ENCODE data around the gene IRF8.

IRF8 gene

GRCh38 chr16:85864965-85865364, 34.0 kb upstream of the IRF8 start:
- no peak for TF ChIP-seq CTCF (IDR thresholded peaks at IDR 0.05; ENCODE audit: insufficient read depth, low read length, poor library complexity, severe bottlenecking)
- H3K4me3 ChIP-seq (replicated peaks; ENCODE audit: low read depth, low read length): no peak overlapping the region
- H3K36me3 ChIP-seq (ENCODE audit: control insufficient read depth, insufficient read depth, low read length): no peaks in the 10 kb centered on the region
- H3K27me3 ChIP-seq (replicated peaks; ENCODE audit: control insufficient read depth, insufficient read depth, low read length): no peaks in the 10 kb centered on the region
- no peak for DNase-seq (ENCODE audit: extremely low read depth, insufficient read length)

- no peak for DNase-seq (ENCODE audit: extremely low read depth, insufficient read length)
- Histone ChIP-seq H3K4me3 (replicated peaks; ENCODE audit: low read depth, low read length) (no peak overlapping the region), H3K27me3 (replicated peaks; ENCODE audit: control insufficient read depth, insufficient read depth, low read length) (no peaks in the 10 kb centered on the region), H3K36me3 (ENCODE audit: control insufficient read depth, insufficient read depth, low read length) (no peaks in the 10 kb centered on the region)
- TF ChIP-seq CTCF (IDR thresholded peaks at IDR 0.05; ENCODE audit: insufficient read depth, low read length, poor library complexity, severe bottlenecking): no peak
Measured at GRCh38 chr16:85867189-85867588, 31.8 kb upstream of the IRF8 start.

GRCh38 chr16:85868495-85868894, 30.5 kb upstream of the IRF8 start:
- no peak for DNase-seq (ENCODE audit: extremely low read depth, insufficient read length)
- Histone ChIP-seq H3K4me3 (replicated peaks; ENCODE audit: low read depth, low read length) (no peak overlapping the region), H3K36me3 (ENCODE audit: control insufficient read depth, insufficient read depth, low read length) (no peaks in the 10 kb centered on the region), H3K27me3 (replicated peaks; ENCODE audit: control insufficient read depth, insufficient read depth, low read length) (no peaks in the 10 kb centered on the region)
- no peak for TF ChIP-seq CTCF (IDR thresholded peaks at IDR 0.05; ENCODE audit: insufficient read depth, low read length, poor library complexity, severe bottlenecking)

GRCh38 chr16:85869206-85869605, 29.8 kb upstream of the IRF8 start:
- Histone ChIP-seq H3K36me3 (ENCODE audit: control insufficient read depth, insufficient read depth, low read length) (no peaks in the 10 kb centered on the region), H3K27me3 (replicated peaks; ENCODE audit: control insufficient read depth, insufficient read depth, low read length) (no peaks in the 10 kb centered on the region), H3K4me3 (replicated peaks; ENCODE audit: low read depth, low read length) (no peak overlapping the region)
- no peak for TF ChIP-seq CTCF (IDR thresholded peaks at IDR 0.05; ENCODE audit: insufficient read depth, low read length, poor library complexity, severe bottlenecking)
- no peak for DNase-seq (ENCODE audit: extremely low read depth, insufficient read length)

GRCh38 chr16:85869785-85870558, 29.0 kb upstream of the IRF8 start:
- Histone ChIP-seq H3K36me3 (ENCODE audit: control insufficient read depth, insufficient read depth, low read length) (no peaks in the 10 kb centered on the region), H3K4me3 (replicated peaks; ENCODE audit: low read depth, low read length) (no peak overlapping the region), H3K27me3 (replicated peaks; ENCODE audit: control insufficient read depth, insufficient read depth, low read length) (no peaks in the 10 kb centered on the region)
- TF ChIP-seq CTCF (IDR thresholded peaks at IDR 0.05; ENCODE audit: insufficient read depth, low read length, poor library complexity, severe bottlenecking): no peak
- no peak for DNase-seq (ENCODE audit: extremely low read depth, insufficient read length)

GRCh38 chr16:85871756-85872155, 27.2 kb upstream of the IRF8 start:
- no peaks in the 10 kb centered on the region for H3K27me3 ChIP-seq (replicated peaks; ENCODE audit: control insufficient read depth, insufficient read depth, low read length)
- H3K36me3 ChIP-seq (ENCODE audit: control insufficient read depth, insufficient read depth, low read length): no peaks in the 10 kb centered on the region
- H3K4me3 ChIP-seq (replicated peaks; ENCODE audit: low read depth, low read length): no peak overlapping the region
- TF ChIP-seq CTCF (IDR thresholded peaks at IDR 0.05; ENCODE audit: insufficient read depth, low read length, poor library complexity, severe bottlenecking): no peak
- DNase-seq (ENCODE audit: extremely low read depth, insufficient read length): no peak
